Choroid plexus epithelial cell (primary cell): ENCODE data around the gene TRAPPC6A.

ENCODE experiments used
- DNase-seq: peaks from one replicate; pipeline ENCODE4 v3.0.0-alpha.2; 2010; ENCODE audit warnings: low read depth
- H3K4me3 ChIP-seq: 2 replicates; pipeline ENCODE4 v1.5.1; 2011; ENCODE audit warnings: low read depth, mild to moderate bottlenecking, control low read depth, low read length, moderate library complexity
- CTCF ChIP-seq: conservative IDR thresholded peaks from 2 replicates; pipeline ENCODE4 v1.5.1; 2011; ENCODE audit warnings: low read depth, mild to moderate bottlenecking, control low read depth, inconsistent platforms, low read length, moderate library complexity

The TRAPPC6A gene

DNA sequence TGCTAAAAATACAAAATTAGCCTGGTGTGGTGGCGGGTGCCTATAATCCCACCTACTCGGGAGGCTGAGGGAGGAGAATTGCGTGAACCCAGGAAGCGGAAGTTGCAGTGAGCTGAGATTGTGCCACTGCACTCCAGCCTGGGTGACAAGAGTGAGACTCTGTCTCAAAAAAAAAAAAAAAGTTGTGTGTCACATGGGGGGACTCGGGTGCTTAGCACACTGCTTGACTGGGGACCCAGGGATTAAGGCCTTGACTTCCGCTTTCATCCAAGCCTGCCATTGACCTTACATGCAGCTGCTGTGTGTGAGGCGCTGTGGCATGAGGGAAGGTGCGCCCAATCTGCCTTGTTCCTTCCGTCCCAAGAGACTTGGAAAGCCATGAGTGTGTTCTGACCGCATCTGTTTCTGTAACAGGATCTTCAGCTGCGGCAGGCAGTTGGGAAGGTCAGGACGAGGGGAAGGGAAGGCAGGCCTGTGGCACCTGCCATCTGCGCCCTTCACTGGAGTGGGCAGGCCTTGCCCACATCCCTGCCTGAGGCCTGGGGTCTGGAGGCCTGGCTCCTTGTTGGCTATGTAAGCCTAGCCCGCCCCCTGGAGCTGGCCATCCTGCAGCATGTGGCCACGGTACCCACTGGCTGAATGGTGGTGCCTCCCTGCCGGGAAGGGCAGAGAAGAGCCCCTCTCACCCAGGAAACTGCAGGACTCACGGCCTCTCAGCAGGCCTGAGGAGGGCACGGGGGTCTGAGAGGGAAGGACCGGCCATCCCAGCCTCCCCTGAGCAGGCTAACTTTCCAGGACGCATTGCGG is 62.0 kb downstream of the TRAPPC6A start:
- no peak for TF ChIP-seq CTCF

GRCh38 chr19:45114116-45114515 is 63.9 kb downstream of the TRAPPC6A start:
- no peak for DNase-seq
- no peak for TF ChIP-seq CTCF
- no peak overlapping the region for H3K4me3 ChIP-seq

More for the DNA sequence above, 62.0 kb downstream of the TRAPPC6A start:
- H3K4me3 ChIP-seq, result no peak overlapping the region
- no peak for DNase-seq

- DNase-seq, result no peak
- TF ChIP-seq CTCF, result no peak
- no peak overlapping the region for H3K4me3 ChIP-seq
Measured at GRCh38 chr19:45113628-45114027, 64.4 kb downstream of the TRAPPC6A start.
